HL-60/S4 (cell line): ENCODE measurements around the gene SZT2.

Source experiments
- in situ Hi-C: fragments of 300-500 bp; cut with MboI; formaldehyde crosslinking; loops from 2 replicates; pipeline ENCODE4 v1.14.3; 2022; ENCODE audit warnings: low sequenced_read_pairs

Gene SZT2

DNA sequence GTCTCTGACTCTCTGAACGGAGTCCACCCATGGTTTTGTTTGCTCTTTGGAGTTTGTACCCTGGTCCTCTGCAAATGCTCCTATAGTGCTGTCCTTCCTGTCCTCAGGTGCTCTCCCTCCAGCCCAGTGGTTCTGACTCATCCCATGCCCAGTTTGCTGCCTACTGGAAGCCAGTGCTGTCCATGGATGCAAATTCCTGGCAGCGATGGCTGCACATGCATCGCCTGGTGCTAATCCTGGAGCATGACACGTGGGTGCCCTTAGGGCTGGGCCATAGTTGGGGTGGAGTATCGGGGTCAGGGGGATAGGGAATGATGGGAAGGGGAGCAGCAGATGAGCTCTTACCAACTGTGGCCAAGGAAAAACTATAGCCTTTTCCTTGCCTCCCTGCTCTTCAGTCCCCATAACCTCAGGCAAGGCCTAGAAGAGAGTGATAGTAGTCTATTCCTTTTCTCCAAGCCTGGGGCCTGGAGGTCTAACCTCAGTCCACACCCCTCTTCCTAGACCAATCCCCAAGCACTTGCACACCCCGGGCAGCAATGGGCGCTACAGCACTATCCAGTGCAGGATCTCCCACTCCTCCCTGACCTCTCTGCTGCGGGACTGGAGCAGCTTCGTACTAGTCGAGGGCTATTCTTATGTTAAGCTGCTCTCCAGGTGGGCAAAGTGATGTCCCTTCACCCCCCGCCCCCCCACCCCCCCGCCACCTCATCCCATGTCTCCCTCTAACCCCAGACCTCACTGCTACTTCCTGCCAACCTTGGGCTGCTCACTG lies 32.5 kb downstream of the SZT2 start:
- in situ Hi-C loops = loop anchor here (25.0 kb wide), 1 partner anchor 185 kb away; no protein-coding TSS in a partner anchor

GRCh38 chr1:43422995-43423671 lies 33.4 kb downstream of the SZT2 start:
- in situ Hi-C loops = loop anchor here (25.0 kb wide), 1 partner anchor 186 kb away; no protein-coding TSS in a partner anchor

GRCh38 chr1:43423672-43424550 lies 34.2 kb downstream of the SZT2 start:
- in situ Hi-C loops = loop anchor here (25.0 kb wide), 1 partner anchor 187 kb away; no protein-coding TSS in a partner anchor

DNA sequence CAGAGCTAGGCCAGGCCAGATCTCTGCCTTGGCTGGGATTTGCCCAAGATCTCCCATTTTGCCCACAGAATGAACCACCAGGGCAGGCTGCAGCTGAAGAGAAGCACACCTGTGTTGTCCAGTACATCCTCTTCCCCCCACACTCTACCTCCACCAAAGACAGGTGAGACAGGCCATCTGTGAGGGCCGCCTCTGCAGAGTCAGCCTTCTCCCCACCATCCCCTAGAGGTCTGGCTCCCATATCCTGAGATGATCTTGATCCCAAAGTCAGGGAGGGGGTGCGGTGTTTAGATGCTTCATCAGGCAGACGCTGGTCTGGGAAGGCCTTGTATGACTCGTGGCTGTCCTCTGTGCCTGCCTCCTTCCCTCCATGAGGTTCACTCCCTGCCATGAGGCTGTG lies 35.3 kb downstream of the SZT2 start:
- in situ Hi-C loops = no loop called here

GRCh38 chr1:43426221-43426620 lies 36.5 kb downstream of the SZT2 start:
- in situ Hi-C loops = no loop called here

- in situ Hi-C loops = no loop called here
These were observed 37.8 kb downstream of the SZT2 start for GRCh38 chr1:43427524-43427923.

- in situ Hi-C loops = no loop called here
These were observed 38.2 kb downstream of the SZT2 start for GRCh38 chr1:43427941-43428340.

DNA sequence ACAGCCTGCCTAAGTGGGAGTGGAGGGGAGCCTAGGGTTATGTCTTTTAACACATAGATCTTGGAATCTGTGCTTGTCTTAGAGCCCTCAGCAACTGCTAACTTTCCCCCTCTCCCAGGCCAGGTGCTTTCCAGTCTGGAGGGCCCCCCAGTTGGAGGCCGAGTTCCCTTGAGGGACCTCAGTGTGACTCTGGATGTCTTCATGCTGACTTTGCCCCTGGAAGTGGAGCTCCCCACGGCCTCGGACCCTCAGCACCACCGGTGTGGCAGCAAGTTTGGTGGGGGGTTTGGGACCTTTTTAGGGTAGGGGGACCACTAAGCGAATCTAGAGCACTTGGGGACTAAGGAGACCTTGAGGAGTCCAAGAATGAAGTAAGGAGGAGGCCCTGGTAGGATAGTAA lies 41.1 kb downstream of the SZT2 start:
- in situ Hi-C loops = no loop called here

- in situ Hi-C loops = no loop called here
These were observed 42.0 kb downstream of the SZT2 start for GRCh38 chr1:43431676-43432075.

- in situ Hi-C loops = no loop called here
These were observed 42.6 kb downstream of the SZT2 start for GRCh38 chr1:43432171-43432860.

GRCh38 chr1:43432907-43433306 lies 43.2 kb downstream of the SZT2 start:
- in situ Hi-C loops = no loop called here

GRCh38 chr1:43434256-43434655 lies 44.6 kb downstream of the SZT2 start:
- in situ Hi-C loops = no loop called here

DNA sequence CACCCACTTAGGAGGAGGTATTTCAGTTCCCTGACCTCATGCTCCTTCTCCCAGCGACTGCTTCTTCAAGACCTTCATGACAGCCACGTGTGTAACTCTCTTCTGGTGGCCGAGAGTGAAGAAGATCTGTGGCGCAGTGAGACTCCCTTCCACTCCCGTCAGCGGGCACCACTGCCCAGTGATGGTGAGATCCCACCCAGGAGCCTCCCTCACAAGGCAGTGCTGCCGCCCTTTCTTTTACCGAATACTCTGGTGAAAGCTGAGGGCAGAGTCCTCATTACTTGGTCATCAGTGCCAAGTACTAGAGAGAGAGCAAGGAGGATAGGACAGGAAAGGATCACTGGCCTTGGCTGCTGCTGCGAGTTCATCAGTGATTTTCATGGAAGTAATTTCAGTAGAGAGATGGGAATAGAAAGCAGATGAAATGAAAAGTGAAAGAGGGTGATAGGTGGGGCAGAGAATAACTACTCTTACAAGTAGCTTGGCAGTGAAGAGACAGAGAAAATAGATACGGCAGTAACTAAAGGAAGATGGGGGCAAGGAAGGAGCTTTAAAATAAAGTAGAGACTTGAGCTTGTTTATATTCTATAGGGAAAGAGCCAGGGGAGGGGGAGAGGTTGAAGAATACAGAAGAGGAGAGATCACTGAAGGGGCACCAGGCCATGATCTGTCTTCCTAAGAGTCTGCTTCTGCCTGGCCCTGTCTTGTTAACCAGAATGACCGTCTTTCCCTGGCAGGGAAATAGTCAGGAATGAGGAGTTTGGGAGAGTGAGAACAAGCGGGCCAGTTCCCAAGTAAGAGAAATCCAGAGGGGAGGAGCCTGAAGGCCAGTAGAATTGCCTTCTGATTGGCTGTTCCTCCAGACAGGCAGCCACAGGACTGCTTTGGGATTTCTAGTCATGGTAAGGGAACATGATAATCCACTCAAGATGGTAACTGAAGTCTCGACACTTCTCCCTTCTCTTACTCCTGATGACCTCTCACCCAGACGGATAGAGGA lies 45.7 kb downstream of the SZT2 start:
- in situ Hi-C loops = no loop called here

DNA sequence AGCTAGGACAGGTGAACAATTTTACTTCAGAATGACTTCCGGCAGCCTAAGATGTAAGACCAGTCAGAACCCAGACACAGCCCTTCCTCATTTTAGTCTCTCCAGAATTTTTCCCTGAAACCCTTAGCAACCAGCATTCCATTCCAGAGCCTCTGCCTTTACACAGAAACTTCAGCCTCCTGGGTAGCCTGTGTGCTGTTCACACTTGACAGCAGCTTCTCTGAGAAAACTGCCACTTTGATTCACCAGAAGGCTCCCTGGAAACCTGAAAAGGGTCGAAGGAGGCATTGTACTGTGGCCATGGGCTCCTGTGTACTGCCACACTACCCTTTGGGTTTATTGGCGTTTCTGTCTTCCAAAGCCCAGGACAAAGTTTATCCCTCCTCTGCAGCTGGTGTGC lies 46.7 kb downstream of the SZT2 start:
- in situ Hi-C loops = no loop called here

- in situ Hi-C loops = no loop called here
These were observed 47.6 kb downstream of the SZT2 start for GRCh38 chr1:43437031-43437973.

DNA sequence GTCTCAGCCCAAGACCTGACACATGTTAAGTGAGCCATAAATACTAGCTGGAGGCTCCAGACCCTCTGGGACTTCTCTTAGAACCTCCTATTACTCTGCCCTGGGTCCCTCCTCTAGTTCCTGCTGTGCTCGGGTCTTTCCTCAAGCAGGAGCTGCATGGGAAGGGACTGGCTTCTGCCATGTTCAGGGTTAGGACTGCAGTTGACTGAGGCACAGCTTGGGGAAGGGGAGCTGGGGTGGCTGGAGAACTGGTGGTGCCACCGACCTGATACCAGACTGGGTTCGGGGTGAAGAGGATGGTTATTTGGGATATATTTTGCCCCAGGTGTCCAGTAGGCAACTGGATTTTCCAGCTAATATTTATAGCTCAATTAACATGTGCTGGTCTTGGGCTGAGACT lies 48.3 kb downstream of the SZT2 start:
- in situ Hi-C loops = no loop called here

- in situ Hi-C loops = no loop called here
These were observed 48.9 kb downstream of the SZT2 start for GRCh38 chr1:43438576-43438952.

DNA sequence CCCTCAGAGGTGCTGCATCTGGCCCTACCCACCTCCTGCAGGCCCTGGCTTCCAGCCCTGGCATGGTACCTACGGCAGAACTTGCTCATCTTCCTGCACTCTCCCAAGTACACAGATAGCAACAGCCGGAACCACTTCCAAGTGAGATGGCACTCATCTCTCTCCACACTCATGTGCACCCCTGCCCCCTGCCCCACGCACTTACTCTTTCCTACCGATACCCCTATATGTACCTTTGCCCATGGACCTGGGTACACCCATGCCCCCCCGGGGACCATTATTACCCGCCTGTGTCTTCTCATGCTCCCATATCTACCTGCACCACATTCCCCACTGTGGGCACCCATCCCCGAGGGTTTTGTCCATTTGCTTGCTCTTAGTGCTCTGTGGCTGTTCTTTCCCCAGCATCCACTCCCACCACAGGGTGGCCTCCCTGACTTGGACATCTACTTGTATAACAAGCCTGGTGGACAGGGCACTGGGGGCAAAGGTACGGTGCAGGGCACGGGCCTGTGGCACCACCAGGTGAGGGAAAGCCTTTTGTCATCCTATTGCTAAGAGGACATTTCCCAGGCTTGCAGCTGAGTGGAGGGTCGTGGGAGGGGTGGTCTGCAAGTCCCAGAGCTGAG lies 49.4 kb downstream of the SZT2 start:
- in situ Hi-C loops = no loop called here
